Endothelial cell (in vitro differentiated cells): ENCODE results near the gene PERM1. TPM values are rescaled to one million over a fixed set of nuclear protein-coding genes. Genes with fewer than 3 reads are reported as not detected.

ENCODE experiments used
- DNase-seq: peaks from one replicate; pipeline ENCODE4 v3.0.0; 2021; ENCODE audit warnings: low spot score
- H3K27ac Mint-ChIP-seq: one replicate; pipeline ENCODE4 v1.8.0; 2021; ENCODE audit warnings: mixed read lengths, inconsistent platforms; ENCODE audit not compliant: unreplicated experiment
- H3K27me3 Mint-ChIP-seq: one replicate; pipeline ENCODE4 v1.8.0; 2021; ENCODE audit warnings: mild to moderate bottlenecking, moderate library complexity, mixed read lengths, inconsistent platforms; ENCODE audit not compliant: unreplicated experiment
- H3K36me3 Mint-ChIP-seq: one replicate; pipeline ENCODE4 v1.8.0; 2021; ENCODE audit warnings: mild to moderate bottlenecking, low read depth, mixed read lengths, inconsistent platforms; ENCODE audit not compliant: unreplicated experiment
- H3K4me1 Mint-ChIP-seq: one replicate; pipeline ENCODE4 v1.8.0; 2021; ENCODE audit warnings: mild to moderate bottlenecking, mixed read lengths, inconsistent platforms; ENCODE audit not compliant: unreplicated experiment
- H3K4me3 Mint-ChIP-seq: one replicate; pipeline ENCODE4 v1.8.0; 2021; ENCODE audit warnings: mild to moderate bottlenecking, mixed read lengths, inconsistent platforms; ENCODE audit not compliant: unreplicated experiment
- H3K9me3 Mint-ChIP-seq: one replicate; pipeline ENCODE4 v1.8.0; 2021; ENCODE audit warnings: mixed read lengths, inconsistent platforms; ENCODE audit not compliant: unreplicated experiment
- total RNA-seq: library from RNA; stranded (reverse); fragmentation: NEBNext Ultra II Directional; extraction: Animal tissue kit (Norgen Biotek cat#: 25700); gene quantifications from one replicate; pipeline ENCODE4 v1.2.1, GENCODE V29; 2021; ENCODE audit not compliant: unreplicated experiment
- TF ChIP-seq, protein P1 (sequence below): fragments of 200-600 bp; sonication (generic); IDR thresholded peaks from one replicate; pipeline ENCODE4 v1.5.0; 2021; ENCODE audit warnings: antibody characterized with exemption; ENCODE audit not compliant: unreplicated experiment

The PERM1 gene
- total RNA-seq, 1 donor from 2014 or later = not detected

DNA sequence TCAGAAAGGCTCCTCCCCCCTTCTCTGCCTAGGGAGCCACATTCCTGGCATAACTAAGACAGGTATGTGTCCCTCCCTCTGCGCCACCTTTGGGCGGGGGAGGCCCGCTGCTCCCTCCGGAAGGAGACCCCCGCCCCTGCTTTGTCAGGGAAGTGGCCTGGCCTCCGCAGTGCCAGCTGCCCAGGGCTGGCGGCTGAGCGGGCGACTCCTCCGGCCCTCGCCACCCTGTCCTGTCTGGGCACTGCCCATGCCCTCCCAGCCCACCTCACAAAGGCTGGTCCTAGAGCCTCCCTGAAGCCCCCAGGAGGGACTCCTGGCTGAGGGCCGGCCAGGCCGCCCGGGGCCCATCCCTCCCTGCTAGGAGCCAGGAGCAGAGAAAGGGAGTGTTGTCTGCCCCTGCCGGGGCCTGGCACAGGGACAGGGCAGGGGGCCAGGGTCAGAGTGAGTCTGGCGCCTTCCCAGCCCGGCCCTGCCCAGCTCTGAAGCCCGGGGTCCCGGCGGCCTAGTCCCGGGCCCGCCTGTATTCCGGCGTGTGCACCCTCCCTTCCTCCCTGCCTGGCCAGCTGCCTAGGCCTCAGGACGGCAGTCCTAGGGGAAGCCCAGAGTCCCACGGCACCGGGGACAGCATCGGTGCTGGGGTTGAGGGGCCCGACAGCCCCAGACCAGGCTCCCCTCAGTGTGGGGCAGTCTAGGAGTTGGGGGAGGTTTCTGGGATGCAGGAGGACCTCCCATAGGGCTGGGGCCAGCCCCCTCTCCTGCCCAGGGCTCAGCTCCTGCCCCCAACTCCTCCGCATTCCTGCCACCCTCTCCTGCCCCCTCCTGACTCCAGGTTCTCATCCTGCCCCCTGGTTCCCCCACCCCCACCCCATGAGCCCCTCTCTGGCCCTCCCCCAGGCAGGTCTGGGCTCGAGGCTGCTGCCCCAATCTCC, 43.1 kb upstream of the PERM1 start:
- no peak overlapping the region for H3K27ac Mint-ChIP-seq
- peaks cover 23% of the 10 kb centered on the region for H3K4me1 Mint-ChIP-seq
- no peak for DNase-seq
- no peaks in the 10 kb centered on the region for H3K9me3 Mint-ChIP-seq
- peaks cover 8% of the 10 kb centered on the region for H3K36me3 Mint-ChIP-seq
- TF ChIP-seq, protein P1, sequence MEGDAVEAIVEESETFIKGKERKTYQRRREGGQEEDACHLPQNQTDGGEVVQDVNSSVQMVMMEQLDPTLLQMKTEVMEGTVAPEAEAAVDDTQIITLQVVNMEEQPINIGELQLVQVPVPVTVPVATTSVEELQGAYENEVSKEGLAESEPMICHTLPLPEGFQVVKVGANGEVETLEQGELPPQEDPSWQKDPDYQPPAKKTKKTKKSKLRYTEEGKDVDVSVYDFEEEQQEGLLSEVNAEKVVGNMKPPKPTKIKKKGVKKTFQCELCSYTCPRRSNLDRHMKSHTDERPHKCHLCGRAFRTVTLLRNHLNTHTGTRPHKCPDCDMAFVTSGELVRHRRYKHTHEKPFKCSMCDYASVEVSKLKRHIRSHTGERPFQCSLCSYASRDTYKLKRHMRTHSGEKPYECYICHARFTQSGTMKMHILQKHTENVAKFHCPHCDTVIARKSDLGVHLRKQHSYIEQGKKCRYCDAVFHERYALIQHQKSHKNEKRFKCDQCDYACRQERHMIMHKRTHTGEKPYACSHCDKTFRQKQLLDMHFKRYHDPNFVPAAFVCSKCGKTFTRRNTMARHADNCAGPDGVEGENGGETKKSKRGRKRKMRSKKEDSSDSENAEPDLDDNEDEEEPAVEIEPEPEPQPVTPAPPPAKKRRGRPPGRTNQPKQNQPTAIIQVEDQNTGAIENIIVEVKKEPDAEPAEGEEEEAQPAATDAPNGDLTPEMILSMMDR = no peak
- H3K27me3 Mint-ChIP-seq = peaks cover 13% of the 10 kb centered on the region
- no peak overlapping the region for H3K4me3 Mint-ChIP-seq

GRCh38 chr1:1024149-1024770, 42.4 kb upstream of the PERM1 start:
- no peak for DNase-seq
- H3K36me3 Mint-ChIP-seq = peaks cover 8% of the 10 kb centered on the region
- no peak overlapping the region for H3K27ac Mint-ChIP-seq
- H3K27me3 Mint-ChIP-seq = peaks cover 13% of the 10 kb centered on the region
- H3K4me1 Mint-ChIP-seq = peaks cover 23% of the 10 kb centered on the region
- H3K4me3 Mint-ChIP-seq = no peak overlapping the region
- H3K9me3 Mint-ChIP-seq = no peaks in the 10 kb centered on the region
- TF ChIP-seq, protein P1 = no peak

- no peak overlapping the region for H3K27ac Mint-ChIP-seq
- H3K27me3 Mint-ChIP-seq = peaks cover 13% of the 10 kb centered on the region
- TF ChIP-seq, protein P1 = no peak
- H3K36me3 Mint-ChIP-seq = peaks cover 8% of the 10 kb centered on the region
- peaks cover 23% of the 10 kb centered on the region for H3K4me1 Mint-ChIP-seq
- H3K9me3 Mint-ChIP-seq = no peaks in the 10 kb centered on the region
- DNase-seq = no peak
- no peak overlapping the region for H3K4me3 Mint-ChIP-seq
Observed at GRCh38 chr1:1023700-1024099, 41.8 kb upstream of the PERM1 start.

- peak overlapping the region; percentile 82 for H3K4me3 Mint-ChIP-seq
- DNase-seq = no peak
- H3K9me3 Mint-ChIP-seq = no peaks in the 10 kb centered on the region
- peaks cover 13% of the 10 kb centered on the region for H3K27me3 Mint-ChIP-seq
- peaks cover 23% of the 10 kb centered on the region for H3K4me1 Mint-ChIP-seq
- TF ChIP-seq, protein P1 = no peak
- H3K27ac Mint-ChIP-seq = peak overlapping the region; percentile 77
- H3K36me3 Mint-ChIP-seq = peaks cover 8% of the 10 kb centered on the region
Observed at GRCh38 chr1:1022302-1023009, 40.6 kb upstream of the PERM1 start.
